ENCODE data around the gene RELN.

RELN gene

GRCh38 chr7:103989785-103990767 is 618 bp upstream of the RELN start:
- no peak for DNase-seq

- DNase-seq: no peak
These were observed 824 bp downstream of the RELN start for GRCh38 chr7:103988468-103989199.

DNA sequence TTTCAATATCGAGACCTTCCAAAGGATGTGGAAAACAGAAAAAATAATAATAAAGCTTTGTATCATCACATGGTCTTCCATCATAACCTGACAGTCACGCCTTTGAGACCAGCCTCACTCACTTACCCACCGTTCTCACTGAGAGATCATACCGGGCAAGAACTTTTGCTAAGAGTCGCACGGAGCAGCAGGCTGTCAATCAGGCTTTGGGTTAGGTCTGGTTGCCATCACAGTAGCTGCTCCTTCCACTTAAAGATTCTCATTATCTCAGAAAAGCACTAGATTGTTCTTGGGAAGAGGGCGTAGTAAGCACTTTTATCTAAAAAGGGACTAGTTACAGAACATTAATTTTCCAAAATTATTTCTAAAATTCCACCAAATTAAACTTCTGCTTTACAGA is 2.0 kb downstream of the RELN start:
- DNase-seq: no peak

- DNase-seq: no peak
These were observed 3.8 kb downstream of the RELN start for GRCh38 chr7:103985565-103986126.

GRCh38 chr7:103984050-103984449 is 5.4 kb downstream of the RELN start:
- no peak for DNase-seq

GRCh38 chr7:103983201-103983977 is 6.1 kb downstream of the RELN start:
- DNase-seq: no peak

DNA sequence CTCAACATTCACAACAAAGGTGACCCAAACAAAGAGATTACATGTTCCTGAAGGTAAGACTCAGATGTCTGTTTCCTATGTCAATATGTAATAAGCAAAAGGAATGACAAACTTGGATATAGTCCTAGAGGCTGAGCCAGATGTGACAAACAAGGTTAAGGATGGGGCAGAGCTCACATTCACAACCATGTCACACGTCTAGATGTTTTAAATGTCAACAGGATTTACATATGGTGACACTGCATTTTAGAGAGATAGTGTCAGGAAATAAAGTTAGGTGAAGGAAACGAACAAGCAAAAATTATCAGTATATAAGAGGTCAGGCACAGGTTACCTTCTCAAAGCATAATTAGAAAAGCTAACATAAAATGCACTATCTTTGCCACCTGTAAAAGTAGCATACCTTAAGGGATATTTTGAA is 8.4 kb downstream of the RELN start:
- DNase-seq: no peak

DNA sequence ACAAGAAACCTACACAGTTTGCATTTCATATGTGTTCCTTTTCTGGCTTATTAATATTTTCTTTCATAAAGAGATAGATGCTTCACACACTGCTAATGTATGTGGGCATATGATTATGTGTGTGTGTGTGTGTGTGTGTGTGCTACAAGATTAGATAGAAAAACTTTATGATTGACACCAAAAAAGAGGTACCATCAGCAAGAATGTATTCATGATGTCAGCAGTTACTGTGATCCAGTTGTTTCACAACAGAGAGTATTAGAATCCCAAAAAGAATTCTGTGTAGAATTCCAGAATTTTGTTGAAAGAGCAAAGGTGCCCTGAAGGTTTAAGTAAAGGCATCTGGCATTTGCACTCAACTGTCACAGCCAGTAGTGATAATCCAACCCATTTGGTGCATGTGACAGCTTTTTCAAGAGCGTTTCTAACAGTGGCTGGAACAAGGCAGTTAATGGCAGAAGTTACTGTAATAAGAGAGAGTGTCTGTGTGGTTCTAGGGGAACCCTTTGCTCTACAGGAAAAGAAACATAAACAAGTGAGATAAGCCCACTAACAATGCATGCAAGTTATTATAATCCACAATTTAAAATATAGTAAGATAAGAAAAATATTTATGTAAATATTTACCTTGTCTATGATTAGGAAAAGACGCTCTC is 16.6 kb downstream of the RELN start:
- no peak for DNase-seq

- no peak for DNase-seq
These were observed 22.1 kb downstream of the RELN start for GRCh38 chr7:103967401-103967800.

DNA sequence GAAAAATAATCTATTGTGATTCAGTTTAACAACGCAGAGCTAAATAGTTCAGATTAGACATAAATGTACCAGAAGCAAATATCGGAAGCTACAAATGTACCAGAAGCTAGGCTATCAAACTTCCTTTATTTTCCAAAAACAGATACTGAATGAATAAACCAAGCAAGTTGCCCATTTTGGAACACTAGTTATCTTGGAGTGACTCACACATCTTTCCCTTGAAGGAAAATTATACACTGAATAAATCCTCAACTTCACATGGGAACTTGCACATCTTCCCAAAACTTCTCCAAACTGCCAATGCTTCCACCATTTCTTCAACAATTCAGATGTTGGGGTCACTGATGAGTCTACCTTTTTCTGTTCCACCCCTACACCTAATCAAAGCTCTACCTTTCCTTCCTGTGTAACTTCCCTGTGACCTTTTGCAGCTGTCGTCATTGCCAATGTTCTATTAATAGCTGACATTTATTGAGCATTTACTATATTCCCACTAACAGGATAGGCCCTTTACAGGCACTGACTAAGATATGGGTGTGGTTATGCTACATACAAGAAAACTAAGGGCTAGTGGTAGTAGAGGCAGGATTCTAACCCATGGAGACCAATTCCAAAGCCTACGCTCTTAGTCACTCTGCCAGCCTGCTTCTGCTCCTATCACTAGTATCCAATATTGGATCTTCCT is 22.7 kb downstream of the RELN start:
- DNase-seq: no peak

DNA sequence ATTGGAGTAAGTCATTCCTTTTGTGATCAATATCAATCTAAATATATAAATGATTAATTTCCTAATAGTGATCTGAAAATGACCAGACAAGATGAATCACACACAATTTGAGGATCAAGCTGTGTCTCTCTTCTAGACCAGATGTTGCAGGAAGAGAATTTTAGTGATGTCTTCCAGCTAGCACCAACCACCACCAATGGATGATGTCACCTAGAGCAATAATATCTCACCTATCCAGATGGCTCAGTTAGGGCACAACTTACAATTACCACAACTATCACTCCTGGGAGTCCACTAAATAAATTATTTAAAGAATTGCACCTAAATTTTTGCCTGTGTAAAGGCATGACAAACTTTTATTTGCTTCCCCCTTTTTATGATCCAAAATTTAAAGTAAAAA is 25.2 kb downstream of the RELN start:
- no peak for DNase-seq

DNA sequence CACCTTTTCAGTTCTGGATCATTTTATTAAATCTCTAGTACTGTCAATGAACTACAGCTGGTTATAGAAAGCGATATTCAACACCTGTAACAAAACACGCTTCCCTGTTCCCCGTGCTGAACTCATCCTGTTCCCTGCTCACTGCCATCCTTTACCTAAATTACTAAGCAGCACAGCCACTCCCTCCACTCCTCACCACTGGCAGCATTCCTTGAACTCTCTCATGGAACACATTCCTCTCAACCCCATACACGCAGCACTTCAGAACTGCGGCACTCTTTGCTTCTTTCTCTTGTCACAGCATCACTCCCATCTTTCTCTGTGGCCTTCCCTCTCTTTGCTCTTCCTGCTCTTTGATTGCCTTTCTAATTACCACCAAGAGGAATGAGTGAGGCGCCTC is 27.4 kb downstream of the RELN start:
- no peak for DNase-seq

DNA sequence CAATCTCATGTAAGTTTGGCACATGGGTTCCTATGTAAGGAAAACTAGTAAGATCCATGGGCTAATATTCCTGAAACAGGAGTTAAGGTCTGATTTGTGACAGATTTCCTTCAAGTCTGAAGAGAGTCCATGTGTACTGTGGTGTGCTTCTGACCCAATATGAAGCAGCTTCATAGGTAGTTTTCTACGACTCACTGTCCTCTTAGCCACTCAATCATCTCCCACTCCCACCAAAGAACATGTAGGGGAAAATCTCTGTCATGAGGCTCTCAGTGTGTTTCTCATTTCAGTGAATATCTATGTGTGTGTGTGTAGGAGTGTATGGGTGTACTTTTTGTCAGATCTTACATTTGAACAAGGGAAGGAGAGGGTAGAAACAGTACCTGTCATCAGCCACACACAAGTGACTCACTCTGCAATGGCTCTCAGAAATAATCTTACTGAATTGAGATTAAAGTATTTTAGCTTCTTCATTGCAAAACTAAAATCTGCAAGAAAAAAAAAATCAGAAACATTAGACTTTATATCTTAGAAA is 31.1 kb downstream of the RELN start:
- DNase-seq: no peak

DNA sequence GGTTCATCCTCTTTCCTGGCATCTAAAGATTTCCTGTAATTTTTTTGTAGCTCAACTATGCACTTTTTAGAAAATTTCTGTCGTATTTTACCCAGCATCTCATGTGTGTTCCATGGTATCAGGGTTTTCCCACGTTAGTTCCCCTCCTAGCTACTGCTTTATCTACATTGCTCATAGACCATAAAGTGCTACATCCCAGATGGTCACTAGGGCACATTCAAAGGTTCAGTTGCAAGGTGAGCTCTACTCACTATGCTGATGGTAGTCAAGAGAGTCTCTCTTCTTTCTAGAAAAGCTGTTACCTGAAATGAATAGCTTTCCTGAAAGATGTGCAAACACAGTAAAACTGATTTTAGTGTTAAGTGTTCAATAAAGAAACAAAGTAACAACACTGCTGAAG is 33.5 kb downstream of the RELN start:
- DNase-seq: no peak

- DNase-seq: no peak
These were observed 37.0 kb downstream of the RELN start for GRCh38 chr7:103952408-103952807.

GRCh38 chr7:103951311-103951710 is 38.1 kb downstream of the RELN start:
- no peak for DNase-seq

DNA sequence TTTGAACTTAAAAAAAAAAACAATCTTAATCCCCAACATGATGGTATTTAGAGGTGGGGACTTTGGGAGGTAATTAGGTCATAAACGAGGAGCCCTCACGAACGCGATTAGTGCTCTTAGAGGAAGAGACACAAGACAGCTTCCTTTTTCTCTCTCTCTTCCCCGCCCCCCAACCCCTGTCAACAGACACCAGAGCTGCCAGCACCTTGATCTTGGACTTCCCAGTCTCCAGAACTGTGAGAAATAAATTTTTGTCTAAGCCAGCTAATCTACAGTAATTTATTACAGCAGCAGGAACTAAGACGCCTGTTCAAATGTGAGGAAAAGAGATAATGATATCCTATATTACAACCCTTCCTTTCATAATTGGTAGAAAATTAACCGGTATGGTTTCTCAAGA is 40.1 kb downstream of the RELN start:
- no peak for DNase-seq

GRCh38 chr7:103947026-103947655 is 42.3 kb downstream of the RELN start:
- no peak for DNase-seq

DNA sequence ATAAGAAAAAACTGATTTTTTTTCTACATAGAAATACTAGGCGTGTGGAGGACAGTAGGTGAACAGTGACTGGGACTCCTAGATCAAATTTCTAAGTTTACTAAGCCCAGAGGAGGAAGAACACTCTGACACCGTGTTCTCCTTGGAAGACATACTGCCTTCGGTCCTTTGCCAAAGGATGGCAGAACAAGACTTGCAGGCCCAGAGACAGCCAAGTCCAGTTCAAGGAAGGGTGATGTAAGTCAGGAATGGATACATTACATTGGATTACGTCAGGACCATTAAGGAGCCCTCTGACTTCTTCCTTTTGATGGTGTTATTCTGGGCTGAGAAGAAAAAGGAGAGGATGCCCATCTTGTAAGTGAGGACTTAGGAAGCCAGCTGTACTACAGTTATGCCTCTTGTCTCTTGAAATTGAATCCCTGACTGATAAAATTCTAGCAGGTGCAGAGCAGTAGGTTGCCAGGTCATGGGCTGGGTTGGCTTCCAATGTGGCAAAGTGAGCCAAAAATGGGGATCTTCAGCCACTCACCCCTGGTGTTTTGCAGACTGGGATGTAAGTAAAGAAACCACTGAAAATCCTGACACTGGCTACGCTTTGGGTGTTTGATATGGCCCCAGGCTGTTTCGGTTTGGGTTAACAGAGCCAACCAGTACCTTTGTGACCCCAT is 45.1 kb downstream of the RELN start:
- no peak for DNase-seq

DNA sequence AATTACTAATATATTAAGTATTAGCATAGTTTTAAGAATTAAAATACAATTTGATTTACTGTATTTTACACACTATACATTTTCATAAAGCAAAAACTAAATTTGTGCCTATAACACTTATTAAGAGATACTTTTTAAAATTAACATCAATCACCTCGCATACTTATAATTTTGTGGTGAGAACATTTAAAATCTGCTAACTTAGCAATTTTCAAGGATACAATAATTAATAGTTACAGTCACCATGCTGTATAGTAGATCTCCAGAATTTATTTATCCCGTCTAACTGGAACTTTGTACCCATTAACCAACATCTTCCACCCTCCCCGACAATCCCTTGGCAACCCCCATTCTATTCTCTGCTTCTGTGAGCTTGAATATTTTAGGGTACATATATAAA is 47.5 kb downstream of the RELN start:
- DNase-seq: no peak
